Measurements from ENCODE around the gene FOXC2. TPM values are rescaled to one million over a fixed set of nuclear protein-coding genes. Genes with fewer than 3 reads are reported as not detected.

Gene FOXC2
- total and polyA plus RNA-seq, 9 of the 15 experiments (the other 6 are each of a cell fraction or from before 2014, with no cell fraction given), result 0.01 to 0.11 (median 0.10) TPM; not detected in 5

DNA sequence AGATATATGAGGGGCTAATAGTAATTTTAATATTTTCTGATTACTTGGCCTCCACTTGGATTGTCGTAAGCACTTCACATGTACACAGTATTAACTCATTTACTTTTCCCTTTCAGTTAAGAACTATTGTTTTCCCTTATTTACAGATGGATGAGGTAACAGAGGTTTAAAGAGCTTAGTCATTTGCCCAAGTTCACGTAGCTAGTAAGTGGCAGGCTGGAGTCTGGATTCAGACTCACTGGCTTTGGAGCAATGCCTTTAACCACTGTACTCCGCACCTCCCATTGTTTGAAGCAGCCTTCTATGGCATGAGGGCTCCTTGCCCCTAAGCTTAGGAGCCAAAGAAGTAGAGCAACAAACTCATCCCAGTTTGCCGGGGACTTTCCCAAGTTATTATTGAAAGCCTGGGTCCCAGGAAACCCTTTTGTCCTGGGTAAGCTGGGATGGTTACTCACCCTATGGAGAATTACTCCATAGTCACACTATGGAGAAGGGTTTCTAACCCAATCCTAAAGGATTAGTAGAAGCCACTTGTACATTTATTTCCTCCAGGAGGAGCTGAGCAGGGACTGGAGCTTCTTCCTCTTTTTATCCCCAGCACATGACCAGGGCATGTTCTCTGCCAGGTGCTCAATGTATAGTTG is 24.0 kb downstream of the FOXC2 start:
- BruUV-seq (replicated peaks), result no TSS peak
- TF ChIP-seq L3MBTL2 (IDR thresholded peaks at IDR 0.05) (no peak), CBX8 (IDR thresholded peaks at IDR 0.05; ENCODE audit: borderline replicate concordance, extremely low read depth, low read depth, low read length, poor library complexity, severe bottlenecking) (no peak), ELF1 (tag; IDR thresholded peaks at IDR 0.05) (no peak), U2AF2 (optimal IDR thresholded peaks at IDR 0.05; ENCODE audit: low read depth, low read length) (no peak), ZNF75A (CRISPR knock-in tag; IDR thresholded peaks at IDR 0.05) (no peak), ZNF592 (IDR thresholded peaks at IDR 0.05) (no peak), THRAP3 (IDR thresholded peaks at IDR 0.05; ENCODE audit: borderline replicate concordance) (no peak), ELF2 (CRISPR knock-in tag; IDR thresholded peaks at IDR 0.05) (no peak), RBM17 (IDR thresholded peaks at IDR 0.05; ENCODE audit: borderline replicate concordance, low read depth, low read length) (no peak), NFE2 (IDR thresholded peaks at IDR 0.05; ENCODE audit: low read depth) (no peak), NR1H2 (CRISPR knock-in tag; IDR thresholded peaks at IDR 0.05) (no peak), ZNF316 (IDR thresholded peaks at IDR 0.05) (no peak)
- TF ChIP-seq, protein P1, sequence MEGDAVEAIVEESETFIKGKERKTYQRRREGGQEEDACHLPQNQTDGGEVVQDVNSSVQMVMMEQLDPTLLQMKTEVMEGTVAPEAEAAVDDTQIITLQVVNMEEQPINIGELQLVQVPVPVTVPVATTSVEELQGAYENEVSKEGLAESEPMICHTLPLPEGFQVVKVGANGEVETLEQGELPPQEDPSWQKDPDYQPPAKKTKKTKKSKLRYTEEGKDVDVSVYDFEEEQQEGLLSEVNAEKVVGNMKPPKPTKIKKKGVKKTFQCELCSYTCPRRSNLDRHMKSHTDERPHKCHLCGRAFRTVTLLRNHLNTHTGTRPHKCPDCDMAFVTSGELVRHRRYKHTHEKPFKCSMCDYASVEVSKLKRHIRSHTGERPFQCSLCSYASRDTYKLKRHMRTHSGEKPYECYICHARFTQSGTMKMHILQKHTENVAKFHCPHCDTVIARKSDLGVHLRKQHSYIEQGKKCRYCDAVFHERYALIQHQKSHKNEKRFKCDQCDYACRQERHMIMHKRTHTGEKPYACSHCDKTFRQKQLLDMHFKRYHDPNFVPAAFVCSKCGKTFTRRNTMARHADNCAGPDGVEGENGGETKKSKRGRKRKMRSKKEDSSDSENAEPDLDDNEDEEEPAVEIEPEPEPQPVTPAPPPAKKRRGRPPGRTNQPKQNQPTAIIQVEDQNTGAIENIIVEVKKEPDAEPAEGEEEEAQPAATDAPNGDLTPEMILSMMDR (IDR thresholded peaks at IDR 0.05 in 2 of 3, conservative IDR thresholded peaks at IDR 0.05 in 1 of 3; ENCODE audit: insufficient read depth in 2 of 3, low read depth in 1 of 3, low read length in 3 of 3), result no peak
- TF ChIP-seq, protein P2, sequence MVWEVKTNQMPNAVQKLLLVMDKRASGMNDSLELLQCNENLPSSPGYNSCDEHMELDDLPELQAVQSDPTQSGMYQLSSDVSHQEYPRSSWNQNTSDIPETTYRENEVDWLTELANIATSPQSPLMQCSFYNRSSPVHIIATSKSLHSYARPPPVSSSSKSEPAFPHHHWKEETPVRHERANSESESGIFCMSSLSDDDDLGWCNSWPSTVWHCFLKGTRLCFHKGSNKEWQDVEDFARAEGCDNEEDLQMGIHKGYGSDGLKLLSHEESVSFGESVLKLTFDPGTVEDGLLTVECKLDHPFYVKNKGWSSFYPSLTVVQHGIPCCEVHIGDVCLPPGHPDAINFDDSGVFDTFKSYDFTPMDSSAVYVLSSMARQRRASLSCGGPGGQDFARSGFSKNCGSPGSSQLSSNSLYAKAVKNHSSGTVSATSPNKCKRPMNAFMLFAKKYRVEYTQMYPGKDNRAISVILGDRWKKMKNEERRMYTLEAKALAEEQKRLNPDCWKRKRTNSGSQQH (CRISPR knock-in tag; IDR thresholded peaks at IDR 0.05), result no peak
- TF ChIP-seq, protein P3, sequence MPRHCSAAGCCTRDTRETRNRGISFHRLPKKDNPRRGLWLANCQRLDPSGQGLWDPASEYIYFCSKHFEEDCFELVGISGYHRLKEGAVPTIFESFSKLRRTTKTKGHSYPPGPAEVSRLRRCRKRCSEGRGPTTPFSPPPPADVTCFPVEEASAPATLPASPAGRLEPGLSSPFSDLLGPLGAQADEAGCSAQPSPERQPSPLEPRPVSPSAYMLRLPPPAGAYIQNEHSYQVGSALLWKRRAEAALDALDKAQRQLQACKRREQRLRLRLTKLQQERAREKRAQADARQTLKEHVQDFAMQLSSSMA (CRISPR knock-in tag; IDR thresholded peaks at IDR 0.05), result no peak

More for the DNA sequence above, 24.0 kb downstream of the FOXC2 start:
- no peaks in the 10 kb centered on the region for H3K4me1 ChIP-seq (replicated peaks in 1 of 2; ENCODE audit: control insufficient read depth in 2 of 2, insufficient read depth in 2 of 2, low read length in 2 of 2)
- H3K27me3 ChIP-seq (ENCODE audit: control insufficient read depth in 2 of 2, insufficient read depth in 2 of 2, low read length in 2 of 2), result peaks cover 12 to 29% of the 10 kb centered on the region in 2 experiments
- H2AFZ ChIP-seq (ENCODE audit: low read depth, low read length), result no peak overlapping the region
- DNase-seq (ENCODE audit: extremely low read depth in 1 of 4, low spot score in 3 of 4) (no peak), FAIRE-seq (no peak), ATAC-seq (no peak)
- 1% methylated on average over 4 of the region's 4 CpGs for WGBS (ENCODE audit: insufficient coverage, low coverage, missing lambda C conversion rate)
- H3K9ac ChIP-seq (ENCODE audit: insufficient read depth in 1 of 2, low read depth in 2 of 2, low read length in 2 of 2), result no peak overlapping the region
- no peak overlapping the region for H3K4me3 ChIP-seq
- no peaks in the 10 kb centered on the region for H3K79me2 ChIP-seq (ENCODE audit: control insufficient read depth, insufficient read depth, low read length)
- H4K20me1 ChIP-seq (replicated peaks; ENCODE audit: control insufficient read depth, insufficient read depth, low read length), result no peaks in the 10 kb centered on the region
- no peaks in the 10 kb centered on the region for H3K36me3 ChIP-seq (ENCODE audit: control insufficient read depth, insufficient read depth, low read length)
- H3K4me2 ChIP-seq (ENCODE audit: insufficient read depth, low read length), result no peak overlapping the region
- POLR2A ChIA-PET, result interaction anchor here (0.7 kb wide), 1 partner anchor 256 kb away, joined by 3 read pairs; no protein-coding TSS in a partner anchor
- in situ Hi-C loops (cut with MboI) (no loop called here), intact Hi-C loops (cut with micrococcal nuclease) (no loop called here)
- peaks cover 5% of the 10 kb centered on the region for H3K9me1 ChIP-seq (ENCODE audit: control insufficient read depth, insufficient read depth, low read length)
- no peak overlapping the region for H3K27ac ChIP-seq (ENCODE audit: extremely low read depth, low read depth, low read length)
- CTCF ChIA-PET (ENCODE audit: low intra/inter-chr PET ratio), result no interaction called here
- H3K9me3 ChIP-seq (replicated peaks; ENCODE audit: control insufficient read depth, insufficient read depth, low read depth, low read length), result no peaks in the 10 kb centered on the region
